Testis (tissue), 3 donors: Measurements from ENCODE around the gene ANKRD33B. TPM values are rescaled to one million over a fixed set of nuclear protein-coding genes. Genes with fewer than 3 reads are reported as not detected.

Source experiments
- DNase-seq: peaks from one replicate; pipeline ENCODE4 v3.0.0-alpha.2; 2019
- H3K27ac ChIP-seq, 2 donors: fragments of 200-600 bp; sonication (generic); one replicate each; pipeline ENCODE4 v1.5.1; 2019
- H3K27me3 ChIP-seq: fragments of 200-600 bp; sonication (generic); one replicate; pipeline ENCODE4 v1.5.1; 2019
- H3K36me3 ChIP-seq: fragments of 200-600 bp; sonication (generic); one replicate; pipeline ENCODE4 v1.5.1; 2017; ENCODE audit warnings: low read depth; ENCODE audit errors: missing control alignments
- H3K4me1 ChIP-seq: fragments of 200-600 bp; sonication (generic); one replicate; pipeline ENCODE4 v1.5.1; 2019
- H3K4me3 ChIP-seq, 2 donors: fragments of 200-600 bp; sonication (generic); one replicate each; pipeline ENCODE4 v1.5.1; 2017 to 2019
- H3K9me3 ChIP-seq: fragments of 200-600 bp; sonication (generic); one replicate; pipeline ENCODE4 v1.5.1; 2017
- CTCF ChIP-seq, 3 experiments: fragments of 450-650 bp in 2 of 3; fragments of 200-600 bp in 1 of 3; sonication (generic) in 1 of 3; IDR thresholded peaks; one replicate each; pipeline ENCODE4 v1.5.1; 2016 to 2019; ENCODE audit warnings: antibody characterized with exemption in 3 of 3, mild to moderate bottlenecking in 2 of 3, moderate library complexity in 1 of 3
- POLR2A ChIP-seq: fragments of 450-650 bp; IDR thresholded peaks from one replicate; pipeline ENCODE4 v1.6.1; 2017; ENCODE audit warnings: antibody characterized with exemption, mild to moderate bottlenecking, moderate library complexity
- WGBS, 2 donors: methylation state at CpG; one replicate each; pipeline ENCODE4 v1.1.5; 2018; 5-methylcytosine and 5-hydroxymethylcytosine counted together
- intact Hi-C: fragments of 100-400 bp; cut with DNase I; formaldehyde crosslinking; loops from one replicate; pipeline ENCODE4 v1.15.1; 2023; ENCODE audit warnings: low total_unique reads
- polyA plus RNA-seq: library from polyadenylated mRNA; stranded (reverse); fragments of 350-450 nt; fragmentation: Illumina TruSeq; extraction: RNeasy Lipid Tissue Mini Kit (QIAGEN cat#74804); gene quantifications from one replicate; pipeline ENCODE4 v1.2.3, GENCODE V29; 2014; ENCODE audit warnings: low read depth, low replicate concordance; ENCODE audit not compliant: insufficient read depth
- total RNA-seq, 2 donors: library from RNA; depleted of rRNA; stranded (reverse); fragments of >200 nt; gene quantifications; one replicate each; pipeline ENCODE4 v1.2.3, GENCODE V29; 2016

Gene ANKRD33B
- total and polyA plus RNA-seq, 3 donors from 2014 or later = 3.7 to 5.8 (median 5.6) TPM

GRCh38 chr5:10536511-10536910 is 27.4 kb upstream of the ANKRD33B start:
- Histone ChIP-seq H3K9me3 (no peaks in the 10 kb centered on the region), H3K4me3 (no peak overlapping the region), H3K27me3 (no peaks in the 10 kb centered on the region), H3K4me1 (no peaks in the 10 kb centered on the region), H3K27ac (no peak overlapping the region), H3K36me3 (no peaks in the 10 kb centered on the region)
- DNase-seq = no peak
- intact Hi-C loops = no loop called here
- 73 to 77% methylated on average over 3 of the region's 3 CpGs for WGBS, 2 donors
- TF ChIP-seq POLR2A (no peak), CTCF (IDR thresholded peaks at IDR 0.05) (no peak)

- Histone ChIP-seq H3K27ac (no peak overlapping the region), H3K9me3 (no peaks in the 10 kb centered on the region), H3K4me3 (no peak overlapping the region), H3K27me3 (no peaks in the 10 kb centered on the region), H3K36me3 (no peaks in the 10 kb centered on the region), H3K4me1 (no peaks in the 10 kb centered on the region)
- no peak for DNase-seq
- TF ChIP-seq CTCF (IDR thresholded peaks at IDR 0.05) (no peak), POLR2A (no peak)
- intact Hi-C loops = no loop called here
- 38 to 46% methylated on average over 13 of the region's 13 CpGs for WGBS, 2 donors
Measured at GRCh38 chr5:10536931-10537579, 26.8 kb upstream of the ANKRD33B start.

GRCh38 chr5:10537624-10538023 is 26.2 kb upstream of the ANKRD33B start:
- WGBS, 2 donors = 40 to 71% methylated on average over 1 to 4 of the region's 4 CpGs
- Histone ChIP-seq H3K27me3 (no peaks in the 10 kb centered on the region), H3K4me1 (no peaks in the 10 kb centered on the region)

GRCh38 chr5:10538103-10538788 is 25.6 kb upstream of the ANKRD33B start:
- 71 to 84% methylated on average over 14 of the region's 14 CpGs for WGBS, 2 donors
- Histone ChIP-seq H3K36me3 (no peaks in the 10 kb centered on the region), H3K9me3 (no peaks in the 10 kb centered on the region), H3K27me3 (no peaks in the 10 kb centered on the region), H3K27ac (no peak overlapping the region), H3K4me1 (no peaks in the 10 kb centered on the region), H3K4me3 (no peak overlapping the region)
- intact Hi-C loops = no loop called here
- TF ChIP-seq POLR2A = no peak
- no peak for TF ChIP-seq CTCF (IDR thresholded peaks at IDR 0.05)
- no peak for DNase-seq

More at GRCh38 chr5:10537624-10538023, 26.2 kb upstream of the ANKRD33B start:
- H3K9me3 ChIP-seq = no peaks in the 10 kb centered on the region
- intact Hi-C loops = no loop called here
- TF ChIP-seq POLR2A (no peak), CTCF (IDR thresholded peaks at IDR 0.05) (no peak)
- DNase-seq = no peak
- H3K27ac ChIP-seq = no peak overlapping the region
- no peaks in the 10 kb centered on the region for H3K36me3 ChIP-seq
- H3K4me3 ChIP-seq = no peak overlapping the region
